GM21717 (cell line): Measurements from ENCODE around the gene ZDHHC18.
A peak's percentile ranks its signal among the peaks of the same experiment; 100 is the strongest.
"Not testable (repeated sequence)": the region's sequence is repeated elsewhere in the genome, so short reads cannot be mapped to it uniquely, and the experiment has no call there.

Experiments
- ATAC-seq: cut with Tn5 transposase; IDR thresholded peaks from one replicate; pipeline ENCODE4 v1.9.1; 2021; ENCODE audit warnings: mild to moderate bottlenecking, moderate library complexity; ENCODE audit not compliant: unreplicated experiment

The ZDHHC18 gene

DNA sequence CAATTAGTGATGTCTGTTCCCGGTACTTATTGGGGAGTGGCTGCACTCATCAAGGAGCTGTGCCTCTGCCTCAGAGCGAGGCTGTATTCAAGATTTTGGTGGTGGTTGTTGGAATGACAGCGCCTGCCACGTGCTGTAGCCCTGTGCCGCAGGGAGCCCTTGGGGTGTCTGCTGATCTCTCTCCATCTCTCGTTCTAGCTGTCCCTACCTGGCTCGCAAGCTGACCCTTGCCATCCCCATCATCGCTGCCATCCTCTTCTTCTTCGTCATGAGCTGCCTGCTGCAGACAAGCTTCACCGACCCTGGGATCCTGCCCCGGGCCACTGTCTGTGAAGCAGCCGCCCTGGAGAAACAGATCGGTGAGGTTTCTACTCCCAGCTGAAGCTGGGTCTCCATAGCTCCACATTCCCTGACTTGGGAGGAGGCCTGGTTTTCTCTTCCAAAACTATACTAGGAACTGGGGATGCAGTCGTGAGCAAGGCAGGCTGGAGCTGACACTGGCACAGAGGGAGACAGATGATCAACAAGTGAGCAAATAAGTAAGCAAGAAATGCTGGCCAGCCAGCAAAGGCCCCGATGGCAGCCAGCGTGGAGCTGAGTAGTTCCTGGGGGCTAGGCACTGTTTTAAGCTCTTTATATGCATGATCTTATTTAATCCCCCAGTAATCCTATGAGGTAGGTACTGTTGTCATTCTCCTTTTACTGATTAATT is 5.9 kb downstream of the ZDHHC18 start:
- ATAC-seq = no peak

DNA sequence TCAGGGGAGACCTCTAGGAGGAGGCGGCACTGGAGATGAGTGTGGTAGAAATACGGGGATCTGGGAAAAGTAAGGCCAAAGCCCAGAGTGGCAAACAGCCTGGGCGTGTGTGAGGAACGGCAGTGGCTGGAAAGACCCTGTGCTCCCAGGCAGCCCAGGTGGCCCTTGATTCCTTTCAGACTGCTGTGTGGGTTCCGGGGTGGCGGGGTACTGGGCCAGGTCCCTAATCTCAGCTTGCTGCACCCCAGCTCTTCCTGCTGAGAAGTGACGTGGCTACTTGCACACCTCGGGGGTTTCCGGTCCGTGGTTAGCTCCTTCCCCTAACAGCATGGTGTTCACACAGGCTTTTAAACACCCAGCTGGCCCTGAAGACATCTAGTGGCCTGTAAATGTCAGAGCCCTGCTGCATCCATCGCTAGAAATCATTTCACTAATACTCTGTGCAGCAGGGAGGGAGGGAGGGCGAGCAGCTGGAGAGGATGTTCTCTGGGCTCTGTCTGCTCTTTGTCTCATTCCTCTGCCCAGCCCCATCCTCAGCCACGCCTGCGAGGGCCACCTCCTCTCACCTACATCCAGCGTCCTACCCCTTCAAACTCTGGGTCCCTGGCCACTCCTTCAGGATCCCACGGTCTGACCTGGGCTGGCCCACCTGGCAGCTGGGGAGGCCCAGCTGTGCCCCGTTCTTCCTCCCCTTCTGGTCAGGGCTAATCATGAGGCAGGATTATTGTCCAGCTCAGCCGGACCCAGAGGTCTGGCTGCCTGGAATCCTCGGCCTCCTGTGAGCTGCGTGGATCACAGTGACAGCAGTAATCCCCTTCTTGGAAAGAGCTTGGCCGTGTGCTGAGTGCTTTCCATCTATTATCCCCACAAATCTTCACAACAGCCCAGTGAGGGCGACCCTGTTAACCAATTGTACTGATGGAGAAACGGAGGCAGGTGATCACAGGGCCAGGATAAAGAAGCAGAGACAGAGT is 7.2 kb downstream of the ZDHHC18 start:
- peak; percentile 70 for ATAC-seq

DNA sequence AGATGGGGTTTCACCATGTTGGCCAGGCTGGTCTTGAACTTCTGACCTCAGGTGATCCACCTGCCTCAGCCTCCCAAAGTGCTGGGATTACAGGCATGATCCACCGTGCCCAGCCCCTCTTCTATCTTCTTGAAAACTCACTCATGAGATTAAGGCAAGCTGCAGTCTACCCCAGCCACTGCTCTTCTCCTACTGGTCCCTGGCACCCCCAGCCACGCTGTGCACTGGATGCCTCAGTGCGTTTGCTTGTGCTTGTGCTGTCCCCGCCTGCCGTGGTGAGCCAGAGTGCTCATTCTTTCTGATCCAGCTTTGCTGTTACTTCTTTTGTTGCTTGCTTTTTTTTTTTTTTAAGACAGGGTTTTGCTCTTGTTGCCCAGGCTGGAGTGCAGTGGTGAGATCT is 11.2 kb downstream of the ZDHHC18 start:
- not testable (repeated sequence) for ATAC-seq

DNA sequence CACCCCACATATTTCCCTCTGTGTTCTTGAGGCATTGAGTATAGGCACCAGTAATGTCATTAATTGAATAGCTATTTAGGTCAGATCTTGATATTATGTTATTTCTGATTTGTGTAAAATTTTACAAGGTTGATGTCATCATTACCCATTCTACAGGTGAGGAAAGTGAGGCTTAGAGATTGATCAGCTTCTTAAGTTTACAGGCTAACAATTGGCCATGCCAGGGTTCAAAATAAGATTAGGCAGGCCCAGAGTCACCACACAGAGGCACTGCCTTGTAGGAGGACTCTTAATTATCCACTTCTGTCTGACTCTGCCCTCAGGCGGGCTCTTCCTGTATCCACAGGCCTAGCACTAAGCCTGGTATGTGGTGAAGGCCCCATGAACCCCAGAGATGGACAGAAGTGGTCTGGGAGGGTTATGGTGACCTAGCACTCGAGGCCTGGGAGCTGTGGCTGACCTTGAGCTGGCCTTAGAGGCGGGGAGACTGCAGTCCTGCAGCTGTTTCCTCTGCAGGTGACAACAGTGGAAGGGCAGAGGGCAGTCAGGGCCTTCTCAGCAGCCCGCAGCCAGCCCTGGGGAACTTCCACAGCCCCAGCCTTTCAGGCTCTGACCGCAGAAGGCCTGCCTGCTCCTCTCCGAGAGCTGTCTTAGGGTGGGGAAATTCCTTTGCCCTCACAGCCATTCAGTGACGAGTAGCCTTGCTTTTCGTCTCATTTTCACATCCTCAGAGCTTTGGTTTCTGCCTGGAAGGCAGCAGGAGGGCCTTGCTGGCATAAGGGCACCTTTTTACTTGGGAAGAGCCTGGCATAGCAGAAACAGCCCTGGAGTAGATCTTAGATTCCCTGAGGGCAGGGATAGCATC is 12.2 kb downstream of the ZDHHC18 start:
- peak; percentile 85 for ATAC-seq

DNA sequence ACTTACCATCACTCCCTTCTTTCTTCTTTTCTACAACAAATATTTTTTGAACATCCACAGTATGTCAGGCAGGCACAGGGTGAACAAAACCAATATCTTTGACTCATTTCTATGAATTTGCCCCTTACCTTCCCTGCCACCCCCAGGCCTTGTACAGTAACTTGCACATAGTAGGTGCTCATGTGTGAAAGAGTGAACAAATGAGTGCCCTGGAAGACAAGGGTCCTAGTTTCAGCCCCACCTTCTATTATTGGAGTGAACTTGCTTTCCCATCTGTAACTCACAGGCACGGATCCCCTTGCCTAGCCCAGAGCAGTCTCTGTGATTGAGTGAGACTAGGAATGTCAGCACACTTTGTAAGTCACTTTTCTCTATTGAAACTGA is 12.8 kb downstream of the ZDHHC18 start:
- ATAC-seq = peak; percentile 11

DNA sequence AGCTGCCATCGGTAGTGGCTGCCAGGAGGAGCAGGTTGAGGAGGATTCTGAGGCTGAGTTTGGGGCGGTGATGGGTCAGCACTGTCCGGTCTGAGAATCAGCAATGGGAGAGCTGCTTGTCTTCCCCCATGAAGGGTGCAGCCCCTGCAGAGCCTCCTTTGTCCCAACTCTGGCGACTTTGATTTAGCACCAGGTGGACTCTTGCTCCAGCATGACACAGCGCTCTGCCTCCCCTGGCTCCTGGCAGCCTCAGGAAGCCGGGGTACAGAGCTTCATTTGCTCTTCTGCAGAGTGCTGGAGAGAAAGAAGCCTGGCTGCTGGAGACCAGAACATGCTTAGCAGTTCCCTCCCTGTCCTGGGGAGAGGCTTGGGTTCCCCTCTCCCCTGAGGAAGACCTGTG is 13.3 kb downstream of the ZDHHC18 start:
- no peak for ATAC-seq

DNA sequence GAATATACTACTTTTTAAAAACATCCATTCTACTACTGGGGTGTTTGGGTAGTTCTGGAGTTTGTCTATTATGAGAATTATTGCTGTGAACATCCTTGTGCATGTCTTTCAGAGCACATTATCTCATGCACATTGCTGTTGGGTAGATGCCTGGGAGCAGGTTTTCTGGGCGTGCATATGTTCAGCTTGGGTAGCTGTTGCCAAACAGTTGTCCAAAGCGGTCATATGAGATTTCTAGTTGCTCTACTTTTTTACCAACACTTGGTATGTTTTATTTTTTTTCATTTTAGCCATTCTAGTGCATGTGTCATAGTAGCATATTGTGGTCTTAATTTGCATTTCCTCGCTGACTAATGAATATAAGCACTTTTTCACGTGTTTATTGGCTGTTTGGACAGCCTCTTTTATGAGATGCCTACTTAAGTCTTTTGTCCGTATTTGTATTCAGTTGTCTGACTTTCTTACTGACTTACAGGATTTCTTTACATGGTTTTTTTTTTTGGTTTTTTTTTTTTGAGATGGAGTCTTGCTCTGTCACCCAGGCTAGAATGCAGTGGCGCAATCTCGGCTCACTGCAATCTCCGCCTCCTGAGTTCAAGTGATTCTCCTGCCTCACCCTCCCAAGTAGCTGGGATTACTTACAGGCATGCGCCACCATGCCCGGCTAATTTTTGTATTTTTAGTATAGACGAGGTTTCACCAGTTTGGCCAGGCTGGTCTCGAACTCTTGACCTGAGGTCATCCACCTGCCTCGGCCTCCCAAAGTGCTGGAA is 18.1 kb downstream of the ZDHHC18 start:
- no peak for ATAC-seq

DNA sequence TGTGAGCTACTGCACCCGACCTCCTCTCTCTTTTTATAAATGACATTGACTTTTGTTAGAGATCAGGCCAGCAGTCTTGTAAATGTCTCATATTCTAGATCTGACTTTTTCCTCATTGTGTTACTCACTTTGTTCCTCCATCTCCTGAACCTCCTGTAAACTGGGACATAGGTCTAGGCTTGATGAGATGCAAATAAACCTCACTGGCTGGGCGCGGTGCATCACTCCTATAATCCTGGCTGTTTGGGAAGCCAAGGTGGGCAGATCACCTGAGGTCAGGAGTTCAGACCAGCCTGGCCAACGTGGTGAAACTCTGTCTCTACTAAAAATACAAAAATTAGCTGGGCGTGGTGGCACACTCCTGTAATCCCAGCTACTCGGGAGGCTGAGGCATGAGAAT is 21.3 kb downstream of the ZDHHC18 start:
- not testable (repeated sequence) for ATAC-seq

DNA sequence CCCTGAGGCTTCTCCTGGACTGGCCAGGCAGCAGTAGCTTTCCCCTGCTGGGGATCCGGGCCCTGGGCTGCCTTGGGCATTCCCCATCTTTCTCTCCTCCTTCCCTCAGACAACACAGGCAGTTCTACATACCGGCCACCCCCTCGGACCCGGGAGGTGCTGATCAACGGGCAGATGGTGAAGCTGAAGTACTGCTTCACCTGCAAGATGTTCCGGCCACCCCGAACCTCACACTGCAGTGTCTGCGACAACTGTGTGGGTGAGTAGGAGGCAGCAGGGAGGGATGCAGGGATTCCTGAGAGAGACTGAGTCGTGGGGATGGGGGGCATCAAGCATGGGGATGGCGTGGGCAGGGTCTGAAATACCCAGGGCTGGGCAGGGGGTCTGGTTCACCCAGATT is 22.0 kb downstream of the ZDHHC18 start:
- ATAC-seq = no peak

DNA sequence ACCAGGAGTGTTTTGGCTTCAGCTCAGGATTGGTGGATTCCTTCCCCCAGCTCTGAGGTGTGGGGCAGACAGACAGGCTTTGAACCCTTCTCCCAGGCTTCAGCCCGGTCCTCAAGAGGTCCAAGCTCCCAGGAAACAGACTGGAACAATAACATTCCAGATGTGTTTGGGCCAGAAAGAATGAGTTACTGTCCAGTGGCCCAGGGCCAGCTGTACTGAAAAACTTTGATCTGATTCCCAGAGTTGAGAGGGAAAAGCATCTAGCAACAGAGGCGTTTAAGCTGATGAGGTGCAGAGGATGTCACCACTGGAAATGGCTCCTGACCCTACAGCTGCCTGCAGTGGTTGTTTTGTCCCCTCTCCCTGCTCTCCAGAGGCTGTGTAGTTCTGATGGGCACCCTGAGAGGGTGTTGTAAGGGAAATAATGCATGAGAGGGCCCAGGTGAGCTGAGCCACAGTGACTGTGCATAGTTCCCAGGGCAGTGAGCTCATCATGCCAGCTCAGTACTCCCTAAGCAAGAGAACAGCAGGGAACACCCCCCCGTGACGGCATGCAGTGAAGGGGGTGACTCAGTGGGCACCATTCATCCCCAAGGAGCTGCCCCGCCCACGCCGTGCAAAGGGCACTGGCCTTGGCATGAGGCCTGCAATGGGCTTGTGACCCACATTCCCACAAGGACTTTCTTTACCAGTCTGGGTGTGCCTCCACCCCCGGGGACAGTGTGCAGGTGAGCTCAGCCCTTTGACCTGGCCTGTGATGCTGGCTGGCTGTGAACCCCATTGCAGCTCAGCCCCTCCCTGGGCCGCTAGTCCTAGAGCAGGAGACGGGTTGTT is 22.7 kb downstream of the ZDHHC18 start:
- no peak for ATAC-seq

DNA sequence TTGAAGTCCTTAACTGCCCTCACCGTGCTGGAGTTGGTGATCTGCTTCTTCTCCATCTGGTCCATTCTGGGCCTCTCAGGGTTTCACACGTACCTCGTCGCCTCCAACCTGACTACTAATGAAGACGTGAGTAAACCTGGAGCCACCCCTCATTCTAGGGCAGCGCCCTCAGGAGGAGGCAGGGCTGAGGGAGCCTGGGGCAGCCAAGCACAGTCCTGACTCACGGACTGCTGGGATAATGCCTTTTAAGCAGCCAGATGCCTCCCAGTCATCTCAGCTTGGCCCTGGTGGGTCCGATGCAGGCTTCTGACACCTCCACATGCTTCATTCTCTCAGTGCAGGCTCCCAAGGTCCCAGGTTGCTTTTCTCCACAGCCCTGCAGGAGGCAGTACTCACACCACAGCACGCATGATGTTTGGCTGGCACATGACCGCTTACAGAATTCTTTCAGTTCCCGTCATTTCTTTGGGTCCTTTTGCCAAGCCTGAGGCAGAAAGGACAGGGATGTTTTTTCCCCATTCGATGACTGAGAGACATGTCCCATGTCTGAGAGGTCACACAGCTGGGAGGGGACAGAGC is 24.7 kb downstream of the ZDHHC18 start:
- ATAC-seq = no peak

DNA sequence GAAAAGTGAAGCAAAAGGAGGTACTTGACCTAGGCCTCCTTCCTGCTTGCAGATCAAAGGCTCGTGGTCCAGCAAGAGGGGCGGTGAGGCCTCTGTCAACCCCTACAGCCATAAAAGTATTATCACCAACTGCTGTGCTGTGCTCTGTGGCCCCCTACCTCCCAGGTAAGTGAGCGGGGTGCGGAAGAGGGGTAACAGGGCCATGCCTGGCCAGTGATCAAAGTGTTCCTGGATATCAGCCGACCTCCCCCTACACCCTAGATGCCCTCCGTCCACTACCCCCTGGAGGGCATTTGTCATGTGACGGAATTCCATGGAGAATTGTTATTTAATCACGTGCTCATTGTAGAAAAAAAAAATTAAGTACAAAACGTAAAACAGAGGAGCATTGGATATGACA is 26.2 kb downstream of the ZDHHC18 start:
- ATAC-seq = no peak

DNA sequence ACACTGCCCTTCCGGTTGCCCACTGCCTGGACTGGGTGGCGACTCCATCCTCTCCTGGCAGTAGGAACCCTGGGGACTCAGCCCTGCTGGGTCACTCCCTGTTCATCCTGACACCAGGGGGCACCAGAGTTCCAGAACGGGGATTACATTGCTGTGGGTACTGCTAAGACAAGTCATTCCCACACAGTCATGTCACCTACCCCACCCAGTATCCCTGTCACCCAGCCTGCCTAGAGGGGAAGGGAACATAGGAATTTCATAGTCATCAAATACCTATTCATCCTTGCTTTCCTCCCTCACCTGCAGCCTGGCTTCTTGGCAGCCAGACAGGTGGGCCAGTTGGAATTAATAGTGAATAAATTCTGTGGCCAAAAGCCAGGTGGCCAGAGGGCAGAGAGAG is 26.7 kb downstream of the ZDHHC18 start:
- ATAC-seq = no peak

DNA sequence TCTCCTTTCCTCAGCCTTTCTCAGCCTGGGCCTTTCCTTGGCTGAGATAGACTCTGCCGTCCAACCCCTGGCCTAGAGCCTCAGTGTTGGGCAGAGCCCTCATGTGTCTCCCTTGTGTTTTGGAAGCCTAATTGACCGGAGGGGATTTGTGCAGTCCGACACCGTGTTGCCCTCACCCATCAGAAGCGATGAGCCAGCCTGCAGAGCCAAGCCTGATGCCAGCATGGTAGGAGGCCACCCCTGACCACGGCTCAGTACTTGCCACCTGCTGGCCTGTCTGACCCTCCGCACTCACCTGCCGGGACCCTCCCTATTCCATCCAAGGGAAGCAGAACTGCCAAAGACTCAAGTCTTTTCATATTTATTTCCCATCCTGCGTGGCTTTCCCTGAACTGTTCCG is 27.1 kb downstream of the ZDHHC18 start:
- no peak for ATAC-seq

DNA sequence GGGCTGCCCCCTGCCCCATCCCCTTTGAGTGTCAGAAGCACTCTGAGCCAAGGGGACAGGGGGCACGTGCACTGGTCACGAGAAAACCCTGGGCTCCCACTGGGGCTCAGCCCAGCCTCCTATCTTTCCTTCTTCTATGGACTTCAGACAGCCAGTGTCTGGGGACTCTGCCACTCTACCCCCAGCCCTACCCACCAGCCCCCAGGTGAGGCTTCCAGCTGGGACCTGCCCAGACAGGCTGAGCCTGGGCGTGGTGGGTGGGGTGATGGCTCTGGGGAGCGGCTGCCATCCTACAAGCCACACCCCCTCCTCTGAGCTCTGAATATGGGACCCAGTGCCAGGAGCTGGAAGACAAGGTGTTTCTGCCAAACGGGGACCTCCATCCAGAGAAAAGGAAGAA is 28.4 kb downstream of the ZDHHC18 start:
- ATAC-seq = no peak

DNA sequence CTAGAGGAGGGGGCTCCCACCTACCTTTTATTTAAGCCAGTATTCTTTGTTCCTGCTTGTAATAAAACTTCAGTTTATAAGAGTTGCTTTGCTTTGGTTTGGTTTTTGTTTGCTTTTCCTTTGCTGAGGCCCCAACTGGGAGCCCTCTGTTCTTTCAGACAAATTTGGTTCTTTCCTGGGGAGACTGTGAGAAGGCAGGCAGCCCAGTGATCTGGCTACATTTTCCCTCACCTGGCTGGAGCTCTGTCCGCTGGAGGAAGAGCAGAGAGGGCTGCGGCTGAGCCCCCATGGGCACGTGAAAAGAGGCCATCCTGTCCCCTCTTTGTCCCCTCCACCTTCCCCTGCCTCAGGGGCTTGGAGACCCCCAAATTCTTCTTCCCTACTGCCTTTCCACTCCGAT is 29.1 kb downstream of the ZDHHC18 start:
- ATAC-seq = no peak

DNA sequence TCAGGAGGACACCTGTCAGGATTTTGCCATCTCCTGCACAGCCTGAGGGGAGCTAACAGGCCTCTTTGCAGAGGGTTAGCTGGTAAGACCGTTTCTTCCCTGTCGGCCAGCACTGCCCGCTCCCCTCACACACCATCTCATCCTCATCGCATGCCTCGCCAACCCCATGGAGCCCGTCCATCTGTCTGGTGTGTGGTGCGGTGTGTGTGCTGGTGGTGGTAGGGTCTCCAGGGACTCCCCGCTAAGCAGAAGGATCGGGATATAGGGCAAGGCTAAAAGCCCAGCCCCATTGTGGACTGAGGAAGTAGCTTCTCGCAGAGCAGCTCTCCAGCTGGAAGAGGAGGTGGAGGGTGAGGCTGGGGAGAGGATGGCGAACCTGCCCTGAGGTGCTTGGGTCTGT is 29.7 kb downstream of the ZDHHC18 start:
- no peak for ATAC-seq

DNA sequence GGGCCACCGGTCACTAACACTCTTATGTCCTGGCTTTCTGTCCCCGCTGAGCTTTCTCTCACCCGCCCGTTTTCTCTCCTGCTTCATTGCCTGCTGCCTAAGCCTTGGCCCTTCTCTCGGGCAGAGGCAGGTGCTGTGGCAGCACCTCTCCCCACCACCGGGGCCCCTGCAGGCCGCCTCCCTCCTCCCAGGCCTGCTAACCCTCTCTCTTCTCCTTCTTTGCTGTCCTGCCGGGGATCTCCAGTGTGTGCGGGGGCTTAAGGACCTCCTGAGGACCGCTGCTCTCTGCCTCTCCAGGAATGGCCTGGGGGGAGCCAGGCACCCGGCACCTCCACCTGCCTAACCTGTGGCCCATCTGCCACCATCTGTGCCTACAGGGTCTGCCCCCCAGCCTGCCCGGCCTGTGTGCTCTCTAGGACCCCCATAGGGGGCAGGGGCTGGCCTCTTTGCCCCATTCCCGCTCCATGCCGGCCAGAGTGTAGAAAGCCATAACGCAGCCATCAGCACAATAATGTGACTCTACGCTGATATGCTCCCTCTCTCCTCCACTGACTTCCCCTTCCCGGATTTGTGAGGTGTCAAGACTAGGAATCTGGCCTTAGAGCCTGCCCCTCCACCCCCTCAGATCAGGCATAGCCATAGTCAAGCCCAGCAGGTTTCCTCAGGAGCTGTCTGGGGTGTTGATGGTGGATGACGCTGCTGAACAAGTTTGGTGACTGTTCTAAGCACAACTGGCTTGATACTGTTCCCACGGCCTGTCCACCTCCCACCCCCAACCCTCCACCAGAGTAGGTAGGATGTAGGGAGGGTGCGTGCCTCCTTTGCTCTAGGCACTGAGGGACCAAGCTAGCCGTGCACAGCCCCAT is 30.3 kb downstream of the ZDHHC18 start:
- ATAC-seq = no peak
